Stimulated activated CD8-positive, alpha-beta memory T cell treated with anti-CD3 and anti-CD28 coated beads, Interleukin-4, amount 100 ng/mL, for 24 hours (primary cell): ENCODE results near the gene FRY.

Experiments
- DNase-seq: peaks from one replicate; pipeline ENCODE4 v3.0.0-alpha.2; 2020; ENCODE audit warnings: low read depth

Gene FRY

GRCh38 chr13:32016631-32017030 lies 14.9 kb upstream of the FRY start:
- no peak for DNase-seq

DNA sequence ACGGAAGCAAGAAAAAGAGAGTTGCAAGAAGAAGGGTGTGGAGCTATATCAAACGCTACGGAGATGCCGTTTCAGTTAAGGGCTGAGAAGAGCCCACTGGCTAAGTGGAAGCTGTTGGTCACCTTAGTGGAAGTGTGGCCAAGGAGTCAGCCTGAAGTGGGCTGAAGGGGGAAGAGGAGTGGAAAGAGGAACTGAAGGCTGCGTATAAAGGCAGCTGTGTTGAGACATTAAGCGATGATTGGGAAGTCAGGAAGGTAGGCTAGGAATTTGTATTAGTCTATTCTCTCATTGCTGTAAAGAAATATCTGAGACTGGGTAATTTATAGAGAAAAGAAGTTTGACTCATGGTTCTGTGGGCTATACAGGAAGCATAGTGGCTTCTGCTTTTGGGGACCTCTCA lies 14.1 kb upstream of the FRY start:
- DNase-seq = no peak

DNA sequence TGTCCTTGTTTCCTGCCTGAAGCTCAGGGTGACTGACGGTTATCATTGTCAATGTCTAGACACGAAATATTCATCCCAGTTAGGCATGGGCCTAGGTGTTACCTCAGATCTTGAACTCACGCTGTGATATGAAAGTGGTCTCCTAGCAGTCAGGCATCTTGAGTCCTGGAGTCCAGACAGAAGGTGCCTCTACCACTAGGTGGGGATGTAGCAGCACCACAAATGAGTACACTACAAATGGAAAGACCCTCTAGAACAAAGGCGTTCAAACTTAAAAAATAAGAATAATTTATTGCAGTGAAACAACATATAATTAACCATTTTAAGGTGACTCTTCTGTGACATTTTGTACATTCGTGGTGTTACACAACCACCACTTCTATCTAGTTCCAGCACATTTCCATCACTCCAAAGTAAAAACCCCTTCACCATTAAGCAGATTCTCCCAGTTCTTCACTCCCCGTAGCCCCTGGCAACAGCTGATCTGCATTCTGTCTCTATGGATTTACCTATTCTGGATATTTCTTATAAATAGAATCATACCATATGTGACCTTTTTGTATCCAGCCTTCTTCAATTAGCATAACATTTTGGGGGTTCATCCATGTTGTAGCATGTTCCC lies 11.9 kb upstream of the FRY start:
- DNase-seq = no peak

DNA sequence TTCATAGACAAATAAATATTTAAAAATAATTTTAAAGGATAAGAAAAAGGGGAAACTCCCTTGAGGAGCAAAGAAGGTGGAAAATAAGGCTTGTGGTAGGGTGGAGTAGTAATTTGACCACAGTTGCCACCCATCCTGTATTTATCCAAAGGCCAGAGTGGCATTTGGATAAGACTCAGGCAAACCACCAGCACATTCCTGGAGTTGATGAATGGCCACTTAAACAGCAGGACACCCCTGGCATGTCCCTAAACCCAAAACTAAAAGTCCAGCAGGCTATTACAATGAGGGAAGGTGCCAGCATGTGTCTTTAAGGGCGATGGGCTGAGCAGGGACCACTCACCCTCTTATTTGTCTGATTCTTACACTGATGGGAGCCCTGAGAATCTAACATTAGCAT lies 9.8 kb upstream of the FRY start:
- DNase-seq = no peak

DNA sequence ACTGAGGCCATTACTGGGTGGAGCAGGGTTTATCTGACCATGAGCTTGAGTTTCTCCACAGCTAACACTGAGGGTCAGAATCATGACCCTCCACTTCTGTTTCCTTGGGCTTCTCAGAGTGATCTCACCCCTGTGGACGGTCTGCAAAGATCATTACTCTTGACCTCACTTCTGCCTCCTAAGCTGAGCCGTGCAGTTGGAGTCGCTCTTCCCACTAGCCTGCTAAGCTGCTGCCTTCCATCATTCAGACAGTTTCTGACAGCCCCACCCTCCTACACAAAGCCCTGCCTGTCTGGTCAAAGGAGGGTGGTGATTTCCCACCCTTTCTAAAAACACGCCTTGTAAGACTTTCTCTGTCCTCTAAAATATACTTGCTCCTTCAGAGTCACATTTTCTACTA lies 9.3 kb upstream of the FRY start:
- no peak for DNase-seq

GRCh38 chr13:32023096-32023495 lies 8.5 kb upstream of the FRY start:
- no peak for DNase-seq

DNA sequence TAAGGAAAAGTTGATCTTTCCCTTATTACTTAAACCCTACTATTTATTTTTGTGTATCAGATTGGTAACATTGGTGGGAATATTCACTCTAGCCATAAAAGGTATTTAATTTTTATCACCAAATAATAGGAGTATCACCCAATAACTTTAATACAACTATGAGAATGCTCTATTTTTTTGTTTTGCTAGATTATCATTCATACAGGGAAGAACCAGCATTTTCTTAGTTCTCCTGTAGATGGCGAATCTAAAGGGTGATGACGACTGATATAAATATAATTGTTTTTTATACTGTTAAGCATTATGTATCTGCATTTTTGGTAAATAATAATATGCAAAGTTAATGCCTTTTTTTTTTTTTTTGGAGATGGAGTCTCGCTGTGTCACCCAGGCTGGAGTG lies 7.9 kb upstream of the FRY start:
- DNase-seq = no peak

- no peak for DNase-seq
Observed at GRCh38 chr13:32024750-32025149, 6.8 kb upstream of the FRY start.

DNA sequence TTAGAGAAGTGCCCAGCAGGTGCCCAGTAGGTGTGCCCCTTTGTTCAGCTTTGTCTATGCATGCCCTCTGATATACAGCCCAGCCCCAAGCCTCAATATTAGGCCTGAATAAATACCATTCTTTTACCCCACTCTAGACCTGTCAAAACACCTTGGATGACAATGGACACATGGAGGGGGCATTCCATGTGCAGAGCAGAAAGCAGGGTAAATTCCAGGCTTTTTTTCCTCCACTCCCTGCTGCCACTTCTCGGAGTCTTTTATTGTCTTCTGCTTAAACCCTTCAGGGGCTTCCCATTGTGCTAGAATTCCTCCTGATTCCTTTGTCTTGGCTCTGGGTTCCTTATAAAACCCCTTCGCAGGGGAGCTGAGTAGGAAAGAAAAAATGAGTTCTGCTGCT lies 5.8 kb upstream of the FRY start:
- DNase-seq = no peak

DNA sequence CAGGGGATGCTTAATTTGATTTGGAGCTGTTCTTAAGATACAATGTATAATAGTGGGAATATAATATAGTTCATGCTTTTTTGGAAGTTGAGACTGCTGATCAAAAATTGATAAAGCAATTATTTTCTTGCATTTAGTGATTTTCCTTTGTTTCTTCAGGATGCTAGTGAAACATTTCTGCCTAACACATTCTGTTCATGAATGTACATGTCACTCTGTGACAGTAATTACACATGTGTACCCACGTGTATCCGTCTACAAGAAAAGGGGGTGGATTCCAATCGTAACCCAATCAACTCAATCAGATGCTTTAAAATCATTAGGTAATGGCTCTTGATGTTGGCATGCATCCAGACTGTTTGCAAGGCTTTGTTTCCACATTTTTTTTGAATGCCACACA lies 5.0 kb upstream of the FRY start:
- no peak for DNase-seq

DNA sequence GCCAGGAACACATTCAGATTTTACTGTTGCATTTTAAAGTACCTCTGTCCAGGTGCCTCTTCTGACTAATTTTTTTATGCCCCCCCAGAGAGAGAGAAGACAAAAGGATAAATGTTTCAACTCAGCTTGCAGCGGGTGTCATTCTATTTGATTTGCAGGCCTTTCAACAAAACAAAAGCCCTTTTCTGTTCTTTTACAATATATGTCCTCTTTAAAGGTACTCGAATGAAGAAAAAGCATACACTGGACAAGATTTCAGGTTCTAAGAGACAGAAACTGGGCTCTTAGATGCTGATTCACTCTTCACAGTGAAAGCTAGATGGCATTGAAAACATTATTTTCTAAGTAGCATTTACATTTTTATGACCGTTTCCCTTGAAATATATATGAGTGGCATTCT lies 2.9 kb upstream of the FRY start:
- DNase-seq = no peak

DNA sequence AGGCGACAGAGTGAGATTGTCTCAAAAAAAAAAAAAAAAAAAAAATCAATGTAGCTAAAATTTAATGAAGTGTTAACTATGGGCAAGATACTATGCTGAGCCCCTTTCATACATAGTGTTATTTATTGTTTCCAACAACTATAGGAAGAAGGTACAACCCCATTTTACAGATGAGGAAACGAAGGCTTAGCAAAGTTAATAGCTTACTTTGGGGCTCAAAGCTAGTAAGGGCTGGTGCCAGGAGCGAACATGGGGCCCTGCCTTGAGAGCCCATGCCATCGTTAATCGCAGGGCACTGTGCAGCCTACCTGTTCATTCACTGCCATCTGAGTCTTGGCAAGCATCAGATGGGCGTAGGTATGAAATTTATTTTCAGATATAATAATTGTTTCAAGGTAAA lies 1.9 kb upstream of the FRY start:
- DNase-seq = no peak

DNA sequence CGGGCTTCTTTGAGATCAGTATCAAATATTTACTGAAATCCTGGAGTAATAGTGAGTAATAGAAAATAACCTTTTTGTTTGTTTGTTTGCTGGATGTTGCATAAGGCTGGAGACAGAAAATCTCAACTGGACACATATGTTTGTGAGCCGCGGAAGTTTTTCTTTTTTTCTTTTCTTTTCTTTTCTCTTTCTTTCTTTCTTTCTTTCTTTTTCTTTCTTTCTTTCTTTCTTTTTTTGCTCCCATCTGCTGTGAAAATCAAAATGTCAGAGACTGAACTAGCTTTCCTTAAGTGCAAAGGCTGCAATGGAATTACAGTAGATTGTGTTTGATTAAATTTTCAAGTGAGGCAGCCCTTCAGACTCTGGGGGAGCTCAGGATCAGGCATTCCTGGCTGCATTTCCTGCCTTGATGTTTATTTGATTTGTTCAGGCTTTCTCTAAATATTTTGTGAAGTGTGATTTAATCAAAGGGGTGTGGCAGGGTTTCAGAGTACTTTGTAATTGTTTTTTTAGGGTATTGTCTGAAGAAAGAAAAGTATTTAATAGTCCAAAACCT lies 319 bp downstream of the FRY start:
- no peak for DNase-seq

DNA sequence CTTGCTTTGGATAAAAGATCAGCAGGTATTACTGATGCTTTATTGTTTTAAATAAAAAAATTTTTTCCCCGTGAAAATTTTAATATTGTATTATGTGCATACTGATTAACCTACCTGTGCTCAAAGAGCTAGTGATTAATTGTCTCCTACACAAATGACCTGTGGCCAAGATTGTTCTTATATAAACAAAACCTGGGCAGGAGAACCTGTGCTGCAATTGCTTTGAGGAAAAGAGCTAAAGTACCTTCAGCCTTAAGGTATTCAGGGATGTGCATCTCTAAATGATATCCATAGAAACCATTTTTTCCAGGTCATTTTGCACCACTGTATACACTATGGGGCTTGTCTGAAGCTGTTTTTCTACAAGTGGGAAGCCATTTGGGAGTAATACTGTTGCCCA lies 1.2 kb downstream of the FRY start:
- no peak for DNase-seq

- DNase-seq = no peak
Observed at GRCh38 chr13:32033744-32034143, 2.2 kb downstream of the FRY start.

GRCh38 chr13:32035716-32036115 lies 4.1 kb downstream of the FRY start:
- DNase-seq = no peak

DNA sequence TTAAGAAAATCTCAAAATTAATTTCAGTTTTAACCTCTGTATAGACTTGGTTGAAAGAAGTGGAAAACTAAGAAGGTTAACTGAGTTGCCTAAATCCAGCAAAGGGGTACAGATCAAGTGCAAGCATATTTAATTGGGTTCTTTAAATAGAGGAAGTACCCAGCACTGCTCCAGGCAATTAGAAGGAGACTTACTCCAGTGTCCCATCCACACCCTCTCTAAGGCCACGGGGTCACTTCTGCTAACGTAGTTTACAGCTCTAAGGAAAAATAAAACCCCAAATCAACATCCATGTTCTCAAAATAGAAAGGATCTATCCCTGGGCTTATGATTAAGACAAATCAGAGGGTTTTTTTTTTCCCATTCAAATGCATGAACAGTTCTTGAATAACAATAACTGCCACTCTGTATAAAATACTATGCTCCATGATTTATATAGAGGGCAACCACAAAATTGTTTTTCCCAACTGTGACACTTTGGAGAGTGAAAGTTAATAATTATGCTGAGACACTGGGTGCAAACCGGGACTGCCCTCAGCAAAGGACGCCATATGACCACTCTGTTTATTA lies 4.6 kb downstream of the FRY start:
- DNase-seq = no peak

DNA sequence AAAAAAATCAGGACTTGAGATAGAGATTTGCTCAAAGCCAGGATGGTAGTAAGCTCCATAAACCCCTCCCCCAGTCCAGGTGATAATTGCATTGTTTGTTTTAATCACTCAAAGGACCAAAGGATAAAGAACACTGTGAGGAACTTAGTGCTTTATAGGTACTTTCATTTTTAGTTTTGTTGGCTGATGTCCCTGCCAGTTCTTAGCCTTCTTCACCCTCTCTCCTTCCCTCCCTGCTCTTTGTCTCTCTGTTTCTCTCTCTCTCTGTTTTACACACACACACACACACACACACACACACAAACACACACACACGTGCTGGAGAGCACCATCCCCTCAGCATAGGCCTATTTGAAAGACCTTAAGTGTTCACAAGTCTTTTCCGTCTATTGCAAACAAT lies 5.2 kb downstream of the FRY start:
- DNase-seq = no peak

- DNase-seq = no peak
Observed at GRCh38 chr13:32037471-32037870, 5.9 kb downstream of the FRY start.

DNA sequence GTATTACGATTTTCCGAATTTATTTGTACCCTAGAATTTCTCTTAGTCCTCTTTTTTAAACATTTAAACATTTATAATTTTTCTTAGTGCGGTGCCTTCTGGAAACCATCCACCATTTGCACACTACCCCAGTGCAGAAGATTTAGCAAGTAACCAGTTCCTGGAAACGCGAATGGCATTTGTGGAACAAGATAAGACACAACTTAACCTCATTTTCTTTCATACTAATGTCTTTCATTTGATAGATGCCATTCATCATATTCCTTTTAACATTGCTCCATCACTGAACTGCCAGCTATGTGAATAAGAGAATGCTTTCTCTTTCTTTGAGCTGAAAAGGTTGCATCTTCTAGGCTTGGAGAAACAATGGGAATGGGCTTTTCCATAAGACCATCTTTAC lies 6.8 kb downstream of the FRY start:
- DNase-seq = no peak

- no peak for DNase-seq
Observed at GRCh38 chr13:32039056-32039455, 7.5 kb downstream of the FRY start.

GRCh38 chr13:32039528-32039927 lies 8.0 kb downstream of the FRY start:
- DNase-seq = no peak

DNA sequence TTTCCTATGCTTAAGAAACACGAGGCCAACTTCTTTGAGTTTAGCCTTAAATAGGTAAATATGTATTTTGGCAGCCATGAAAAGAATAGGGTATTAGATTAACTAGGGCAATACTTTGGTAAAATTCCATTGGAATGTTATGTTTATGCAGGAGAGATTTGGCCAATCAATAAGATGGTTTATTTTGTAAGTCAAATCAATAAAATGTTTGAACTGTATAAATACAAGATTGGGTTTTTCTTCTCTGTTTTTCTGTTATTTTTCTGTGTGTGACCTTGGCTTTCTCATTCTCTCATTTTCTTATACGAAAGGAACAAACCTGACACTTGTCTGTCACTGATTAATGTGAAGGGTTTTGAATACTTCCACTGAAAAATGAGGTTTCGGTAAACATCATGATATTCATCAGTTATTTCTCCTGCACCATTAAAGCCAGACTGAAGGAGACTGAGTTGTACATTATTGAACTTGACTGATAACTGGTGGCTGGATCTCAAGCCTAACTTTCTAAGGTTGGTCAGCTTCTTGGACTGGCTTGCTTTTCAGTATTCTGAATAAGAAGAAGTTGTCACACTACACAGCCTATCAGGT lies 8.6 kb downstream of the FRY start:
- DNase-seq = no peak

- DNase-seq = no peak
Observed at GRCh38 chr13:32040689-32041088, 9.1 kb downstream of the FRY start.
